ENCODE data around the gene MYOF.

- TF ChIP-seq BACH2 (CRISPR knock-in tag; IDR thresholded peaks at IDR 0.05; ENCODE audit: borderline replicate concordance) = no peak
- no peak for TF ChIP-seq SNAI2 (CRISPR knock-in tag; IDR thresholded peaks at IDR 0.05)
Measured at GRCh38 chr10:93261961-93262610, 220.0 kb downstream of the MYOF start.

All from SK-N-SH treated with all-trans-retinoic acid at 6 μM for 48 hours (cell line).